Smooth muscle cell of the pulmonary artery (primary cell): Measurements from ENCODE around the gene HDAC9. TPM values are rescaled to one million over a fixed set of nuclear protein-coding genes. Genes with fewer than 3 reads are reported as not detected.

Source experiments
- total RNA-seq: library from RNA; depleted of rRNA; stranded (reverse); fragments of >200 nt; gene quantifications from 2 replicates; pipeline ENCODE4 v1.2.3, GENCODE V29; 2014

Gene HDAC9
- total RNA-seq: 32.7 and 39.9 TPM in 2 replicates

DNA sequence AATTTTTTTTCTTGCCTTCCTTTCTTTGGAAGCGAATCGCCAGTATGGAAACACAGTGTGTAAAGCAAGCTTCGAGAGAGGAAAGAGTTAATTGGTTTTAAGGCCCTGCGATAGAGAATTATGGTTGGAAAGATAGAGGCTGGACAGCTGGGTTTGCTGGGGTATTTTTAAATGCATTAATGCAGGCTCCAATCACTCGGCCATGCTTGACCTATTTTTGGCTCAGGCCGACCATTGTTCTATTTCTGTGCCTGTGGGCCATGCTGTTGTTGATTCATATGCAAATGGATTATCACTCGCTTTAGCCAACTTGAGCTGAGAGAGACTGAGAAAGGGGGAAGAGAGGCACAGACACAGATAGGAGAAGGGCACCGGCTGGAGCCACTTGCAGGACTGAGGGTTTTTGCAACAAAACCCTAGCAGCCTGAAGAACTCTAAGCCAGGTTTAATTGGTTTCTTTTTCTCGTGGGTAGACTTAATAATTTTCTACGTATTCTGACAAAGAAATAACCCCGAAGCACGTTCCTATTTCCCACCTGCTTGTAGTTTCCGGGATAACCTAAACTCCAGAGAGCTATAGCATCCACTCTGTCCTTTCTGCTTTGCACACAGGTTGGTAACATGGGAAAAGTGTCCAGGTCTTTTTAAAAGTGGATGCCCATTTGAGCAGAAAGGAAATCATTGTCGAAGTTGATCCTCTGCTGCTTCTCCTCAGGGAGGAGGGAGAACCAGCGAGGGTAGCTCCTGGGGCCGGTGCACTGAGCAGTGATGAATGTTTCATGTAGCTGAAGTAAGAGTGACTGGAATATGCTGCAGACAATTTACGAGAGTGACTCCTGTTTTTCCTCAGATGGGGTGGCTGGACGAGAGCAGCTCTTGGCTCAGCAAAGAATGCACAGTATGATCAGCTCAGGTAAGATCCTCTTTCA lies at the start of gene HDAC9:
Gene HDAC9 (plus strand): TSS at position 338 of the 929 bp plus-strand sequence. CDS start 554 bp downstream, at position 892.

